Activated T-cell treated with anti-CD3 and anti-CD28 coated beads, Interleukin-2, amount 50 U/mL, for 24 hours (primary cell): ENCODE data around the gene ZNF100.
"Not testable (repeated sequence)": the region's sequence is repeated elsewhere in the genome, so short reads cannot be mapped to it uniquely, and the experiment has no call there.

Source experiments
- DNase-seq: peaks from one replicate; pipeline ENCODE4 v3.0.0-alpha.2; 2020
- H3K27ac Mint-ChIP-seq: 2 replicates; pipeline ENCODE4 v1.8.0; 2020; ENCODE audit warnings: mild to moderate bottlenecking, mixed read lengths
- H3K27me3 Mint-ChIP-seq: 2 replicates; pipeline ENCODE4 v1.8.0; 2020; ENCODE audit warnings: mixed read lengths
- H3K36me3 Mint-ChIP-seq: 2 replicates; pipeline ENCODE4 v1.8.0; 2020; ENCODE audit warnings: low read depth, mixed read lengths
- H3K4me1 Mint-ChIP-seq: 2 replicates; pipeline ENCODE4 v1.8.0; 2020; ENCODE audit warnings: low read depth, mixed read lengths
- H3K4me3 Mint-ChIP-seq: 2 replicates; pipeline ENCODE4 v1.8.0; 2020; ENCODE audit warnings: mild to moderate bottlenecking, moderate library complexity, mixed read lengths
- H3K9me3 Mint-ChIP-seq: 2 replicates; pipeline ENCODE4 v1.8.0; 2020; ENCODE audit warnings: mixed read lengths

ZNF100 gene

GRCh38 chr19:21680671-21681070 lies 86.7 kb downstream of the ZNF100 start:
- Mint-ChIP-seq H3K36me3 (no peaks in the 10 kb centered on the region), H3K9me3 (peaks cover 7% of the 10 kb centered on the region), H3K4me3 (no peak overlapping the region), H3K4me1 (no peaks in the 10 kb centered on the region), H3K27me3 (peaks cover 4% of the 10 kb centered on the region), H3K27ac (no peak overlapping the region)
- DNase-seq = no peak

GRCh38 chr19:21680026-21680425 lies 87.4 kb downstream of the ZNF100 start:
- DNase-seq = no peak
- Mint-ChIP-seq H3K4me1 (no peaks in the 10 kb centered on the region), H3K27ac (no peak overlapping the region)

GRCh38 chr19:21677696-21678418 lies 89.5 kb downstream of the ZNF100 start:
- DNase-seq = no peak
- H3K4me3 Mint-ChIP-seq = no peak overlapping the region
- no peaks in the 10 kb centered on the region for H3K36me3 Mint-ChIP-seq
- peaks cover 7% of the 10 kb centered on the region for H3K9me3 Mint-ChIP-seq
- H3K27me3 Mint-ChIP-seq = peaks cover 4% of the 10 kb centered on the region
- no peak overlapping the region for H3K27ac Mint-ChIP-seq
- no peaks in the 10 kb centered on the region for H3K4me1 Mint-ChIP-seq

More at GRCh38 chr19:21680026-21680425, 87.4 kb downstream of the ZNF100 start:
- peaks cover 4% of the 10 kb centered on the region for H3K27me3 Mint-ChIP-seq
- no peak overlapping the region for H3K4me3 Mint-ChIP-seq
- H3K36me3 Mint-ChIP-seq = no peaks in the 10 kb centered on the region
- peaks cover 7% of the 10 kb centered on the region for H3K9me3 Mint-ChIP-seq

- no peaks in the 10 kb centered on the region for H3K4me1 Mint-ChIP-seq
- H3K9me3 Mint-ChIP-seq = no peaks in the 10 kb centered on the region
Measured at GRCh38 chr19:21674454-21674853, 92.9 kb downstream of the ZNF100 start.

GRCh38 chr19:21673479-21673878 lies 93.9 kb downstream of the ZNF100 start:
- not testable (repeated sequence) for H3K36me3 Mint-ChIP-seq, H3K9me3 Mint-ChIP-seq, DNase-seq, H3K27me3 Mint-ChIP-seq, H3K4me1 Mint-ChIP-seq, H3K27ac Mint-ChIP-seq, H3K4me3 Mint-ChIP-seq

More at GRCh38 chr19:21674454-21674853, 92.9 kb downstream of the ZNF100 start:
- Mint-ChIP-seq H3K27me3 (peaks cover 1% of the 10 kb centered on the region), H3K4me3 (no peak overlapping the region), H3K27ac (no peak overlapping the region), H3K36me3 (no peaks in the 10 kb centered on the region)
- no peak for DNase-seq
